Endometrial microvascular endothelial cells (primary cell): ENCODE results near the gene RCBTB2. TPM values are rescaled to one million over a fixed set of nuclear protein-coding genes. Genes with fewer than 3 reads are reported as not detected.

Experiments
- in situ Hi-C: cut with HindIII; loops from 2 replicates; pipeline ENCODE4 v1.10.0; 2017; ENCODE audit warnings: low sequenced_read_pairs, low pct_unique_long_range_greater_than_20kb; ENCODE audit errors: inconsistent ontology term
- total RNA-seq: library from RNA; depleted of rRNA; stranded (reverse); fragments of >200 nt; gene quantifications from one replicate; pipeline ENCODE4 v1.2.3, GENCODE V29; 2015; ENCODE audit errors: inconsistent ontology term

Gene RCBTB2
- total RNA-seq, 1 donor from 2014 or later = 6.3 TPM

DNA sequence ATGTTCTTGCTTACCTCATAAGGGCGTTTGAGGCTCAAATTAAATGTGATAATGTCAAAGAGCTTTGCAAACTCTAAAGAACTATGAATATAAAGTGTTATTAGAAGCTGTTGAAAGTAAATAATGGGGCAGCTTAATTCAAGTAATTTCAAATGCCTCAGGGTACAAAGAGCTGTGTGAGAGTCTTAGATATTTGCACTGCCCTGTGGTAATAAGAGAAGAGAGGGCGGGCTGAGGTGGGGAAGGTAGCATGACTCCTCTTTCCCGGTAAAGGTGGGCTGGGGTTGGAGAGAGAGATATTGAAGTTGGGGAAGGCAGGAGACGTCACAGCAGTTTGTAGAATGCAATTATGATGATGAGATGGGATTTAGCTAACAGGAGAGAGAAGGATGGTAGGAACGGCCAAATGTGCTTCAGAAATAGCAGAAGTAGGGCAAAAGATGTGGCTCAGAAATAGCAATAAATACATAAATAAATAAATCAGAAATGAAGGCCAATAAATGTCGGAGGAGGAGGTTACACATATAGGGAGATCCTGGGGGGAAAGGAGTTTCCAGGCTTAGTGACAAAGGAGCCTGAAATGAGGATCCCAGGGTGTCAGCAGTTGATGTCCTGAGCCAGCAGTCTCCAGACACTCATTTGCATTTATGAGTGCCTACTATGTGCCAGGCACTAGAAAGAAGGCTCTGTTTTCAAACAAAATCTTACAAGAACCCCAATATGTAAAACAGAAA, 35.7 kb upstream of the RCBTB2 start:
- in situ Hi-C loops = loop anchor here (25.0 kb wide), 1 partner anchor 156 kb away; the partner anchor contains the start of gene LPAR6

DNA sequence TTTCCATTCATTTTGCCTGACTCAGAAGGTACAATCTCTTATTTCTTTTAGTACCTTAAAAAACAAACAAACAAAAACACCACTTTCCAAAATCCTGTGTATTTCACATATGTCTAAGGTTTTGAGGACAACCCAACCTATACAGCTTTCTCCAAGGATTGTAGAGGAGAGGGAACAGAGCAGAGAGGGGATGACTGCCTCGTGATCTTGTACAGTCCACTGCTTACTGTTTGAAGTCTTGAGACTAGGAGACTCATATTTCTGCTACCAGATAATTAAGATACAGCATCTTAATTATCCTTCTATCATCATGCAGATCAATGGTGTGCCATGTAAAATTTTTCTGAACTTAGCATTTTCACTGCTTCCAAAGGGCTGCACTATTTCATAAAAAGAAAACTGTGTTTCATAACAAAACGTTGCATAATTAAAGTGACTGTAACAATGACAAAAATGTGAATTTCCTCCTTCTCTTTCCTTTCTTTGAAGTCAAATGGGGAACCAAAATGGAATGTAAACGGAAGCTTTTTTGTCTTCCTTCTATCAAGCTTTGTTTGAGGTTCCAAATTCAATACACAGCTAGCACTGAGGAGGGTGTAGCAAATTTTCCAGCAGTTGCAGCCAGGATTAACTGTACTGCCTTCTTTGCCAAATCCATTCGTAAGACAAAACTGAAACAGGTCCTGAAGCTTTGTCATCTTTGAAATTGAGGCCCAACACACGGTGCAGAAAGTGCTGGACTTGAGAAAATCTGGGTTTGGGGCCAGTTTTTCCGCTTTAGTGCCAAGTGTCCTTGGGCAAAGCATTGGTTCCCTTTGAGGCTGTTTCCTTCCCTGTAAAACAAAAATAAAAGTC, 34.9 kb upstream of the RCBTB2 start:
- in situ Hi-C loops = loop anchor here (25.0 kb wide), 1 partner anchor 155 kb away; the partner anchor contains the start of gene LPAR6

DNA sequence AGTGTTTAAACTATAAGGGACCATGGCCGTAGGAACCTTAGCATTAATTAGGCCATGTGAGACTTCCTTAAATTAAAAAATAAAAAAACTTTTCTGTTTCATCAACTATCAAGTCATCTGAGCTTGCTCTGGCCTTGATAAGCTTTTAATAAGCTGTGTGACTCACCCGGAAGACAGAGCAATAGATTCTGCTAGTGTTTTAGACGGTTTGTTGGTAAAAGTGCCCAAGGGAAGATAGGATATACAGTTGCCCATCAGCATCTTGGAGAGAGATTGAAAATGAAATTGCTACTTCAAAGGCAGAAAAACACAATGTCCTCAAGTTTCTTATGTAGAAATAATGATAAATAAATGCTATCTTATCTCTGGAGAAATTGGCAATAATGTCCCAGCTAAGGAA, 31.2 kb upstream of the RCBTB2 start:
- in situ Hi-C loops = loop anchor here (25.0 kb wide), 1 partner anchor 152 kb away; the partner anchor contains the start of gene LPAR6

DNA sequence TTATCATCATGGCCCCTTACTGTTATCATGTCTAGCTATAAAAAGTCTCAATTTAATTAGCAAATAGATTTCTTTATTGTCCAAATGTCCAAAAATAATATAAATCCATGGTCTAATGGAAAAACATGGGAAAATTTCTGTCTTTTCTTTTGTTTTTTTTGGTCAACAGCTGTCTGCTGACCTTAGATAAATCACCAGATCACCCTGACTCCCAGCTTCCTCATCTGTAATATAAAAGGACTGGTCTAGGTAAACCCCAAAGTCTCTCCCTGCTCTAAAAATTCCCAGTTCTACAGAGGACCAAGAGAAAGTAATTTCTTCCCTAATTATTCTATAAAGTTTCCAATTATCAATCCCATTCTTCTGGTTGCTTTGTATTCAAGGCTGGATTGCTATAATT, 30.7 kb upstream of the RCBTB2 start:
- in situ Hi-C loops = loop anchor here (25.0 kb wide), 1 partner anchor 151 kb away; the partner anchor contains the start of gene LPAR6

DNA sequence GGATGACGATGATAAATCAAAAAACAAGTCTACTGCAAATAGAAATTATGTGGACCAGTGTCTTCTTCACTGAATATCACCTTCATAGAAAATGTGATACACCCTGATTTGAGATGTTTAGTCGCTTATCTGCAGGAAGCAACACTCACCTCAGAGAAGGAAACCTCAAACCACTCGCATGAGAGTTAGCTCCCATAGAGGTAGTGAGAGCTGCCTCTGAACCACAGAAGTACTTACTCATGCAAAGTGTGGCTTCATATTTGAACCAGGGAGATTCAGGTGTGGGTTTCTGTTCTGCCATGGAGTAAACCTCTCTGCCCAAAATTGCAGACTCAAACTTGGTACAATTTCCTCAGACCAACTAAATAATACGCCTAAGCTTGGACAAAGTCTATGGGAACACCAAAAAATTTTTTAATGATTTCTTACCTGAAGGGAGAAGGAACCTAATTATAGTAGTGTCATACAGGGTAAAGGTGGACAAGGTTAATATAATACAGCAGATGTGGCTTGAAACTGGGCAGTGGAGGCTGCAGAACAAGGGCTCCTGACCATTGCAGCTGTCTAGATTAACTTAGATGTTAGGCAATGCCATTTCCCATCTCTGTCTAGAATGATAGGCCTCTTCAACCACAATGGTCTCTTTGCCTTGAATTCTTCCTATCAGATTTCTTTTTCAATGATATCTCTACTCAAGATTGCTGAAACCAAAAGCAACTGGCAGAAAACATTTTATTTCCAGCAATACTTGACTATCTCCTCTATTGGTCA, 29.6 kb upstream of the RCBTB2 start:
- in situ Hi-C loops = loop anchor here (25.0 kb wide), 1 partner anchor 150 kb away; the partner anchor contains the start of gene LPAR6

DNA sequence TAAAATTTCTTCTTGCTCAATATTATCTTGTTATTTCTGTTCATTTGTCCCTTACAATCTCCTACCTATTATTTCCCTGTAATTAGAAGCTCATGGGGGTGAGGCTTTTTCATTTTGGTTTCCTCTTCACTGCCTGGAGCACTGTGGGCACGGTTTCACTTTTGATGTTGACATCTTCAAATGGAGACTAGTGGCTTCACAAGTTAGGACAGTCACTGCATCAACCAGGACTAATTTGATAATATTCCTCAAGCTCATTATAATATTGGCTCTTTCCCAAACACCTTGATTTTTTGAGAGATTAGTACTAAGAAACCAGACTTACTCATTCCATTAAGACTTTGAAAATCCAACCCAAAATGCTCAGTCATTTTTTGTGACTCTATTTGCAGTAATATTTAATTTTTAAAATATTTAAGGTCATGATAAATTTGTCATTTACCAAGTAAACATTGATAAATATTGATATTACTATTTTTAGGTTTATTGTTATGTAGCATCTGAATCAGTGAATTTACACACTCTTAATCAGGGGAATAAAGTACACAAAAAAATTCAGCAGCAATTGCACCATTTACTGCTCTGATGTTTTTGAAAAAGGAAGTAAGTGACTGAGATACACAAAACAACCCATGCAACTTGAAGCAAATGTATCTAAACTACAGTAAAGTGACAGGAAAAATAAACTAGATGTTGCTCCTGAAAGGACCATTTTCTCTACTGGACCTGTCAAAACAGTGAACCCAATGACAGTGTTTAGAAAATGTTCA, 28.8 kb upstream of the RCBTB2 start:
- in situ Hi-C loops = loop anchor here (25.0 kb wide), 1 partner anchor 149 kb away; the partner anchor contains the start of gene LPAR6

DNA sequence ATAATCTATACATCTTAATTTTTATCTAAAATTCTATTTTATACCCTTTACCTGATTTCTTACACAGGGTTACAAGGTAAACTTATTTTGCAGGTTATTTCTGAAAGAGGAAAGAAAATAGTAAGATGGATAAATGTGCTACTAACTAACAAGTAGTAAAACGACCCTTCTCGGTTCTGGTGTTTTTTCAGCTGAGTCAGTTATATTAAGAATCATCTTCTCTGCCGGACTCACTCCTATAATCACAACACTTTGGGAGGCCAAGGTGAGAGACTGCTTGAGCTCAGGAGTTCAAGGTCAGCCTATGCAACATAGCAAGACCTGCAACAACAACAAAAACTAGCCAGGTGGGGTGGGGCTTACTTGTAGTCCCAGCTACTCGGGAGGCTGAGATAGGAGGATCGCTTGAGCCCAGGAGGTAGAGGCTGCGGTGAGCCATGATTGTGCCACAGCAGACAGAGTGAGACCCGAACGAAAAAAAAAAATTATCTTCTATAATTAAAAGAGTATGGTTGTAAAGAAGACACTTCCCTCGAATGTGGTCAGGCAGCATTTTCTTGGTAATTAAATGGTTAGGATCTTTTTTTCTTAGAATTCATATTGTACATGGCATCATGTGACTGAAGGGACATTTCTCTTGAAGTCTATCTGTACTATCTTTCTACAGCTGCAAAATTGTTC, 27.9 kb upstream of the RCBTB2 start:
- in situ Hi-C loops = loop anchor here (25.0 kb wide), 1 partner anchor 148 kb away; the partner anchor contains the start of gene LPAR6

DNA sequence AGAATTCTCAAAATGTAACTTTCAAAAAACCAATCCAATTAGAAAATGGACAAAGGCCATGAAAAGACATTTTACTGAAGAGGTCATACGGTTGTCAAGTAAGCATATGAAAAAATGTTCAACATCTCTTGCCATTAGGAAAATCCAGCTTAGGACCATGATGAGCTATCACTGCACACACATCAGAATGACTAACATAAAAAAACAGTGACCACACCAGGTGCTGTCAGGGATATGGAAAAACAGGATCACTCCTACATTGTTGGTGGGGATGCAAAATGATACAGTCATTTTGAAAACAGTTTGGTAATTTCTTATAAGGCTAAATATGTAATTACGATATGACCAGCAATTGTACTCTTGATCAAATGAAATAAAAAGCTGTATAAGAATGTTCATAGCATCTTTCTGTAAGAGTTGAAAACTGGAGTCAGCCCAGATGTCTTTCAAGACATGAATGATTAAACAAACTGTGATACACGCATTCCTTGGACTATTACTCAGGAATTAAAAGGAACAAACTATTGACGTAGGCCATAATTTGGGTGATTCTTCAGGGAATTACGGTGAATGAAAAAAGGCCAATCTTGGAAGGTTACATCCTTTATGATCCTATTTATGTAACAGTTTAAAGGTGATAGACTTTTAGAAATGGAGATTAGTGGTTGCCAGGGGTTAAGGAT, 26.9 kb upstream of the RCBTB2 start:
- in situ Hi-C loops = loop anchor here (25.0 kb wide), 1 partner anchor 147 kb away; the partner anchor contains the start of gene LPAR6

DNA sequence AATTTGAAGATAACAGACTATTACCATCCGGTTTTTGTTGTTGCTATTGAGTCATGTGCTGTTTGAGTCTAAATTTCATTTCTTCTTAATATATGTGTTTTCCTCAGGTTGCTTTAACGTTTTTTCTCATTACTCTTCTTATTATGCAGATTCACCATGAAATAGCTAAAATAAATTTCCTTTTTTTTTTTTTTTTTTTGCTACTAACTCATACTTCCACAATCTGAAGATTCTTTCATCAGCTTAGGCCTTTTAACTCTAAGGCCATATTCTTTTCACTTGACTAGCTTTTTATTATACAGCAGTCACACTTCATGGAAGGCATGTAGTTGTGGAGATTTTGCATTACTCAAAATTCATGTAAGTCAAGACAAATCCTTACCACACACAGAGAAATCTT, 23.9 kb upstream of the RCBTB2 start:
- in situ Hi-C loops = loop anchor here (25.0 kb wide), 1 partner anchor 145 kb away; the partner anchor contains the start of gene LPAR6

DNA sequence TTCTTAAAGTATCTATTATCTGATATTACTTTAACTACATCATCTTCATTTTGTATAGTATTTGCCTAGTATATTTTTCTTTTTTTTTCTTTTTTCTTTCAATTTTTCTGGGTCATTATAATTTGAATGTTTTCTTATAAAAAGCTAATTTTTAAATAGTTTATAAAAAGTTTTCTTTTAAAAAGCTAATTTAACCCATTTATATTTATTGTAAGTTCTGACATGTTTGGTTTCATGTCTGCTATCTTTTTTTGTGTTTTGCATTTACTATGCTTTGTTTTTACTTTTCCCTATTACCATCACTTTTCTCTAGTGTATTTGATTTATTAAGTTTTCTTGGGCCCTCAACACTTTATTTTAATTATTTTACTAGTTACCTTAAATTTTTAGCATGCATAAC, 22.6 kb upstream of the RCBTB2 start:
- in situ Hi-C loops = loop anchor here (25.0 kb wide), 1 partner anchor 143 kb away; the partner anchor contains the start of gene LPAR6

DNA sequence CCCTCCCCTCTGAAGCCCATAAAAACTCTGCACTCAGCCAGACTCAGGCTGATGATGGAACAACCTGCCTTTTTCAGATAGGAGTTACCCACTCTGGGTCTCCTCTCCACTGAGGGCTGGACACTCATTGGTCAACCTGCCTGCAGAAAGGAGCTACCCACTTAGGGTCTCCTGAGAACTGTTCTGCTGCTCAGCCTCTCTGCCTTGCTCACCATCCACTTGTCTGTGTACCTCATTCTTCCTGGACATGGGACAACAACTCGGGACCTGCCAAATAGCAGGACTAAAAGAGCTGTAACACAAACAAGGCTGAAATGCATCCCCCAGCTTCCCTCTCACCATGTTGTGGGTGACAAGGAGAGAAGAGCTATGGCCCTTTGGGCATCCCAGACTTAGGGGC, 18.4 kb upstream of the RCBTB2 start:
- in situ Hi-C loops = loop anchor here (25.0 kb wide), 1 partner anchor 139 kb away; the partner anchor contains the start of gene LPAR6

DNA sequence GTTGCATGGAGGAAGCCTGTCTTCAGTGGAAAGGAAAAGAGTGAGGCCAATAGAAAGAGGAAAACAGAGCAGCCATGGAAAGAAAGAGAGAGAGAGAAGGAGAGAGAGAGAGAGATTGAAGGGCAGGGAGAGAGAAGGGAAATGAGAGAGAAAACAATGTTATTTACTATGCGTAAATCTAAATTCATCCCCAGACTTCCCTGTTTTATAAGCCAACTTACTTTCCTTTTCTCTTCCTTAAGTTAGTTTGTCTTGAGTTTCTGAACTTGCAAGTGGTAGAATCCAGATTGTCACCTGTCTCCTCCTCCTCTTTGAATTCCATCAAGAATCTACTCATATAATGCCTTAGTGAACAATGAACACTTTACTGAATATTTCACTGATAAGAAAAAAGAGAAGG, 16.8 kb upstream of the RCBTB2 start:
- in situ Hi-C loops = loop anchor here (25.0 kb wide), 1 partner anchor 137 kb away; the partner anchor contains the start of gene LPAR6

DNA sequence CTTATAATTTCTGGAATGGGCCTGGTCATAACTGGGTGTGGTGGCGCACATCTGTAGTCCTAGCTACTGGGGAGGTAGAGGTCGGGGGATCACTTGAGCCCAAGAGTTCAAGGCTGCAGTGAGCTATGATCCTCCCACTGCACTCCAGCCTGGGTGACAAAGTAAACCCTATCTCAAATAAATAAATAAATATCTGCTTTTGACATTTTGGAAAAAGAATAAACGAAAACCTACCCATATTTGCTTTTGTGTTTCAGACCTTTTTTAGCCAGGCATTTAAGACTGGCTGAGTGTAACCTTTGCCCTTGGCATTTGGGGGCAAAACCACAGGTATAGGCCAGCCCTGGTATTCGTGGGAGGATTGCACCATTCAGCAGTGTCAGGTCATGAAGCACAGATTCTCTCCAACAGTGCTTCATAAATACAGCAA, 14.8 kb upstream of the RCBTB2 start:
- in situ Hi-C loops = no loop called here

DNA sequence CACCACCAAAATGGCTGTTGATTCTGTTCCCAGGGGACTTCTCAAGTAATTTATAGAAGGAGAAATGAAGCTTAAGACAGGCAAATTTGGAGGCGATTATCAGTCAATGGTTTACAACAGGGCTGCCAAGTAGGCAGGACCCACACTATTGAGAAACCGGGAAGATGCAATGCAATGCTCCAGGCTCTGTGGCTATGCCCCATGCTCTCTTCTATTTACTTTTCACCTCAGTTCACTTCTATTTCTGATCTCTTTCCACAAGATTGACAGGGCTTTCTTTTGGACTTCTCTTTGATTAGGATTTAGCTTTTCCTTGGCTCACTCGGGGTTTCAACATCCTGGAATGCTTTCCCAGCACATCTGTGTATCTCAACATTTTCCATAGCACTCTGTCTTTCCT, 12.7 kb upstream of the RCBTB2 start:
- in situ Hi-C loops = no loop called here

DNA sequence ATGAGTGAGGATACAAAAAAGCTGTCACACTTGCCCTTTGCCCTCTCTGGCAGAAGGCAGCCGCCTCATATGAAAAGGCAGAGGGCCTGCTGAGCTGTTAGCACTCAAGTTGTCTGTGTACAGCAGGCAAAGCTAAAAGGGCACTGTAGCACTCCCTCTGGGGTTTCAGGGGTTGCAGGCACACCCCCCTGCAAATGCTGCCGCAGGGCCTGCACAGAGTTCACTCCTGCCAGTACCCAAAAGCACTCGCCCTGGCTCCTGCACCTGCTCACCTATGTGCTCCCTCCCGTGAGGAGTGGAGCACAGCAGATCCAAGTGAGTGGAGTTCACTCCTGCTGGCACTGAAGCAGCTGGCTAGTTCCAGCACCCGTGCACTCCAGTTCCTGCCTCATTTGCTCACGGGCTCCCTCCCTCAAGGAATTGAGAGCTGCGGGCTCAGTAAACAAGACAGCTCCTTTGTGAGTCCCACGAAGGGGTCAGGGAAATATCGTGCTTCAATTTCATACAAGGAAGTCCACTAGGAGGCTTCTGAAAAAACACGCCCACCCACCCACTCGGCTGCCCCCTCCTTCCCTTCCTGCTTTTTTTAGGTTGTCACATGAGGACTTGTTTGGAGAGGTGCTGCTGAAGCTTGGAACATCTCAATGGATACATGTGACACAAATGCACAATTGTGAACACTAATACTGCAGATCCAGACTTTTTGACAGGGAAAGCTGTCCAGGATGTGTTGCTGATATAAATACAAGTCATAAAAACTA, 9.9 kb upstream of the RCBTB2 start:
- in situ Hi-C loops = no loop called here

DNA sequence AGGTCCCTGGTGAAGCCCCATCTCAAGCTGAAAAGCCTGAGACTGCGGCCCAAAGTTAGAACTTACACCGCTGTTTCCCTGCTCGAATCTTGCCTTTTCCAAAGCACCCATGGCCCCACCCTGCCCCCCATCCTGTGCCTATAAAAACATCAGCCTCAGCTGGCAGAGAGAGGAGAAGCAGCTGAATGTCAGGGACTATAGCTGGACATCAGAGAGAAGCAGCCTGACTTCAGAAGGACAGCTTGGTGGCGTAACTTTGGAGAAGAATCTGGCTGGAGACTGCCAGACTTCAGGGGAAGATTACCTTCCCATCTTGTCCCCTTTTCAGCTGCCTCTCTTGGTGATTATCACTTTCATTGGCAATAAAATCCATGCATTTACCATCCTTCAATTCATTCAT, 9.3 kb upstream of the RCBTB2 start:
- in situ Hi-C loops = no loop called here
